HL-60 (cell line): ENCODE results near the gene ZBTB32.

Source experiments
- GABPA ChIP-seq: IDR thresholded peaks from 2 replicates; pipeline ENCODE4 v1.6.1; 2012; ENCODE audit warnings: low read depth
- POLR2AphosphoS5 ChIP-seq: IDR thresholded peaks from 2 replicates; pipeline ENCODE4 v1.6.1; 2012; ENCODE audit warnings: low read depth
- SPI1 ChIP-seq: IDR thresholded peaks from 2 replicates; pipeline ENCODE4 v1.6.1; 2012; ENCODE audit warnings: low read depth, mild to moderate bottlenecking, borderline replicate concordance
- TF ChIP-seq, protein P1 (sequence below): IDR thresholded peaks from one replicate; pipeline ENCODE4 v1.5.1; 2011; ENCODE audit warnings: low read length, control low read depth, inconsistent platforms; ENCODE audit not compliant: insufficient read depth
- TF ChIP-seq, protein P2 (sequence below): IDR thresholded peaks from 2 replicates; pipeline ENCODE4 v1.6.1; 2012; ENCODE audit warnings: low read depth; ENCODE audit not compliant: insufficient replicate concordance

- TF ChIP-seq, protein P1, sequence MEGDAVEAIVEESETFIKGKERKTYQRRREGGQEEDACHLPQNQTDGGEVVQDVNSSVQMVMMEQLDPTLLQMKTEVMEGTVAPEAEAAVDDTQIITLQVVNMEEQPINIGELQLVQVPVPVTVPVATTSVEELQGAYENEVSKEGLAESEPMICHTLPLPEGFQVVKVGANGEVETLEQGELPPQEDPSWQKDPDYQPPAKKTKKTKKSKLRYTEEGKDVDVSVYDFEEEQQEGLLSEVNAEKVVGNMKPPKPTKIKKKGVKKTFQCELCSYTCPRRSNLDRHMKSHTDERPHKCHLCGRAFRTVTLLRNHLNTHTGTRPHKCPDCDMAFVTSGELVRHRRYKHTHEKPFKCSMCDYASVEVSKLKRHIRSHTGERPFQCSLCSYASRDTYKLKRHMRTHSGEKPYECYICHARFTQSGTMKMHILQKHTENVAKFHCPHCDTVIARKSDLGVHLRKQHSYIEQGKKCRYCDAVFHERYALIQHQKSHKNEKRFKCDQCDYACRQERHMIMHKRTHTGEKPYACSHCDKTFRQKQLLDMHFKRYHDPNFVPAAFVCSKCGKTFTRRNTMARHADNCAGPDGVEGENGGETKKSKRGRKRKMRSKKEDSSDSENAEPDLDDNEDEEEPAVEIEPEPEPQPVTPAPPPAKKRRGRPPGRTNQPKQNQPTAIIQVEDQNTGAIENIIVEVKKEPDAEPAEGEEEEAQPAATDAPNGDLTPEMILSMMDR: no peak
- TF ChIP-seq POLR2AphosphoS5 (no peak), SPI1 (no peak), GABPA (no peak)
- TF ChIP-seq, protein P2, sequence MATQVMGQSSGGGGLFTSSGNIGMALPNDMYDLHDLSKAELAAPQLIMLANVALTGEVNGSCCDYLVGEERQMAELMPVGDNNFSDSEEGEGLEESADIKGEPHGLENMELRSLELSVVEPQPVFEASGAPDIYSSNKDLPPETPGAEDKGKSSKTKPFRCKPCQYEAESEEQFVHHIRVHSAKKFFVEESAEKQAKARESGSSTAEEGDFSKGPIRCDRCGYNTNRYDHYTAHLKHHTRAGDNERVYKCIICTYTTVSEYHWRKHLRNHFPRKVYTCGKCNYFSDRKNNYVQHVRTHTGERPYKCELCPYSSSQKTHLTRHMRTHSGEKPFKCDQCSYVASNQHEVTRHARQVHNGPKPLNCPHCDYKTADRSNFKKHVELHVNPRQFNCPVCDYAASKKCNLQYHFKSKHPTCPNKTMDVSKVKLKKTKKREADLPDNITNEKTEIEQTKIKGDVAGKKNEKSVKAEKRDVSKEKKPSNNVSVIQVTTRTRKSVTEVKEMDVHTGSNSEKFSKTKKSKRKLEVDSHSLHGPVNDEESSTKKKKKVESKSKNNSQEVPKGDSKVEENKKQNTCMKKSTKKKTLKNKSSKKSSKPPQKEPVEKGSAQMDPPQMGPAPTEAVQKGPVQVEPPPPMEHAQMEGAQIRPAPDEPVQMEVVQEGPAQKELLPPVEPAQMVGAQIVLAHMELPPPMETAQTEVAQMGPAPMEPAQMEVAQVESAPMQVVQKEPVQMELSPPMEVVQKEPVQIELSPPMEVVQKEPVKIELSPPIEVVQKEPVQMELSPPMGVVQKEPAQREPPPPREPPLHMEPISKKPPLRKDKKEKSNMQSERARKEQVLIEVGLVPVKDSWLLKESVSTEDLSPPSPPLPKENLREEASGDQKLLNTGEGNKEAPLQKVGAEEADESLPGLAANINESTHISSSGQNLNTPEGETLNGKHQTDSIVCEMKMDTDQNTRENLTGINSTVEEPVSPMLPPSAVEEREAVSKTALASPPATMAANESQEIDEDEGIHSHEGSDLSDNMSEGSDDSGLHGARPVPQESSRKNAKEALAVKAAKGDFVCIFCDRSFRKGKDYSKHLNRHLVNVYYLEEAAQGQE: no peak
These were observed 51.4 kb downstream of the ZBTB32 start for GRCh38 chr19:35755550-35756376.
